Glutamatergic neuron (in vitro differentiated cells): ENCODE results near the gene CAND2. TPM values are rescaled to one million over a fixed set of nuclear protein-coding genes. Genes with fewer than 3 reads are reported as not detected.
"Not testable (repeated sequence)": the region's sequence is repeated elsewhere in the genome, so short reads cannot be mapped to it uniquely, and the experiment has no call there.

Source experiments
- DNase-seq: peaks from one replicate; pipeline ENCODE4 v3.0.0; 2022
- H3K27ac Mint-ChIP-seq: one replicate; pipeline ENCODE4 v1.8.0; 2020; ENCODE audit warnings: mild to moderate bottlenecking, mixed read lengths, inconsistent platforms; ENCODE audit not compliant: unreplicated experiment
- H3K27me3 Mint-ChIP-seq: one replicate; pipeline ENCODE4 v1.8.0; 2020; ENCODE audit warnings: mild to moderate bottlenecking, moderate library complexity, mixed read lengths, inconsistent platforms; ENCODE audit not compliant: unreplicated experiment
- H3K36me3 Mint-ChIP-seq: one replicate; pipeline ENCODE4 v1.8.0; 2020; ENCODE audit warnings: mild to moderate bottlenecking, mixed read lengths, inconsistent platforms; ENCODE audit not compliant: unreplicated experiment
- H3K4me1 Mint-ChIP-seq: one replicate; pipeline ENCODE4 v1.8.0; 2020; ENCODE audit warnings: mild to moderate bottlenecking, low read depth, mixed read lengths, inconsistent platforms; ENCODE audit not compliant: unreplicated experiment
- H3K4me3 Mint-ChIP-seq: one replicate; pipeline ENCODE4 v1.8.0; 2020; ENCODE audit warnings: mild to moderate bottlenecking, mixed read lengths, inconsistent platforms; ENCODE audit not compliant: unreplicated experiment
- H3K9me3 Mint-ChIP-seq: one replicate; pipeline ENCODE4 v1.8.0; 2020; ENCODE audit warnings: mild to moderate bottlenecking, moderate library complexity, mixed read lengths, inconsistent platforms; ENCODE audit not compliant: unreplicated experiment
- CTCF ChIP-seq: fragments of 200-600 bp; sonication (generic); IDR thresholded peaks from one replicate; pipeline ENCODE4 v1.5.0; 2021; ENCODE audit not compliant: partially characterized antibody, unreplicated experiment
- total RNA-seq: library from RNA; stranded (reverse); fragmentation: NEBNext Ultra II Directional; extraction: Animal tissue kit (Norgen Biotek cat#: 25700); gene quantifications from one replicate; pipeline ENCODE4 v1.2.1, GENCODE V29; 2021; ENCODE audit not compliant: unreplicated experiment

CAND2 gene
- total RNA-seq, 1 donor from 2014 or later: 8.8 TPM

- no peak for TF ChIP-seq CTCF
- no peak for DNase-seq
Observed at GRCh38 chr3:12774619-12775018, 21.9 kb upstream of the CAND2 start.

GRCh38 chr3:12775226-12775625, 21.3 kb upstream of the CAND2 start:
- Mint-ChIP-seq H3K4me1 (no peaks in the 10 kb centered on the region), H3K36me3 (no peaks in the 10 kb centered on the region), H3K27ac (no peak overlapping the region), H3K27me3 (peaks cover 1% of the 10 kb centered on the region), H3K4me3 (no peak overlapping the region), H3K9me3 (peaks cover 1% of the 10 kb centered on the region)
- no peak for DNase-seq
- no peak for TF ChIP-seq CTCF

More at GRCh38 chr3:12774619-12775018, 21.9 kb upstream of the CAND2 start:
- peaks cover 1% of the 10 kb centered on the region for H3K27me3 Mint-ChIP-seq
- no peaks in the 10 kb centered on the region for H3K36me3 Mint-ChIP-seq
- H3K27ac Mint-ChIP-seq: no peak overlapping the region
- peaks cover 1% of the 10 kb centered on the region for H3K9me3 Mint-ChIP-seq
- H3K4me1 Mint-ChIP-seq: no peaks in the 10 kb centered on the region
- H3K4me3 Mint-ChIP-seq: no peak overlapping the region

GRCh38 chr3:12775970-12776369, 20.5 kb upstream of the CAND2 start:
- H3K27ac Mint-ChIP-seq: not testable (repeated sequence)

GRCh38 chr3:12777171-12777570, 19.3 kb upstream of the CAND2 start:
- H3K9me3 Mint-ChIP-seq: peaks cover 1% of the 10 kb centered on the region
- TF ChIP-seq CTCF: no peak
- no peak for DNase-seq
- peaks cover 1% of the 10 kb centered on the region for H3K27me3 Mint-ChIP-seq
- no peaks in the 10 kb centered on the region for H3K36me3 Mint-ChIP-seq
- H3K4me1 Mint-ChIP-seq: no peaks in the 10 kb centered on the region
- no peak overlapping the region for H3K27ac Mint-ChIP-seq
- H3K4me3 Mint-ChIP-seq: no peak overlapping the region

More at GRCh38 chr3:12775970-12776369, 20.5 kb upstream of the CAND2 start:
- not testable (repeated sequence) for H3K9me3 Mint-ChIP-seq, DNase-seq, H3K4me3 Mint-ChIP-seq, H3K36me3 Mint-ChIP-seq, H3K4me1 Mint-ChIP-seq, H3K27me3 Mint-ChIP-seq

- H3K4me1 Mint-ChIP-seq: no peaks in the 10 kb centered on the region
Observed at GRCh38 chr3:12780751-12781150, 15.7 kb upstream of the CAND2 start.

More at GRCh38 chr3:12780751-12781150, 15.7 kb upstream of the CAND2 start:
- no peak overlapping the region for H3K27ac Mint-ChIP-seq
- H3K36me3 Mint-ChIP-seq: no peaks in the 10 kb centered on the region
- no peak overlapping the region for H3K4me3 Mint-ChIP-seq
- H3K9me3 Mint-ChIP-seq: peaks cover 3% of the 10 kb centered on the region
- no peak for TF ChIP-seq CTCF
- DNase-seq: no peak
- peaks cover 1% of the 10 kb centered on the region for H3K27me3 Mint-ChIP-seq
